Measurements from ENCODE around the gene KIF1B.

- TF ChIP-seq CTCF (IDR thresholded peaks at IDR 0.05; ENCODE audit: low read depth, low read length, missing input control) (no peak), REST (IDR thresholded peaks at IDR 0.05) (no peak), ATF3 (IDR thresholded peaks at IDR 0.05) (no peak), SP1 (IDR thresholded peaks at IDR 0.05) (no peak), FOXA1 (IDR thresholded peaks at IDR 0.05) (no peak), EGR1 (IDR thresholded peaks at IDR 0.05; ENCODE audit: low read depth in 2 of 2) (no peak), YY1 (IDR thresholded peaks at IDR 0.05) (no peak), ZBTB33 (IDR thresholded peaks at IDR 0.05) (no peak), JUND (IDR thresholded peaks at IDR 0.05) (no peak), HNF4A (conservative IDR thresholded peaks at IDR 0.05) (no peak), GABPA (IDR thresholded peaks at IDR 0.05 in 1 of 2, conservative IDR thresholded peaks at IDR 0.05 in 1 of 2) (no peak)
Observed at GRCh38 chr1:10398278-10398733, 187.9 kb downstream of the KIF1B start.

Measured in liver (tissue), 3 donors.